Measurements from ENCODE around the gene DEGS2.

DEGS2 gene

GRCh38 chr14:100098171-100098570 lies 61.3 kb downstream of the DEGS2 start:
- TF ChIP-seq CTCF (IDR thresholded peaks at IDR 0.05; ENCODE audit: insufficient read depth, low read length, missing control alignments) = no peak
- no peak overlapping the region for H3K4me3 ChIP-seq (ENCODE audit: low read depth, low read length)
- CTCF ChIA-PET = interaction anchor here (4.8 kb wide), 1 partner anchor 11 kb away, joined by 54 read pairs; no protein-coding TSS in a partner anchor
- no peak for DNase-seq (ENCODE audit: low read depth, low spot score)
- POLR2A ChIA-PET = interaction anchor here (0.7 kb wide), 1 partner anchor 1518 kb away, joined by 3 read pairs; no protein-coding TSS in a partner anchor

GRCh38 chr14:100096656-100097055 lies 62.8 kb downstream of the DEGS2 start:
- POLR2A ChIA-PET = no interaction called here
- peak; percentile 45 for DNase-seq (ENCODE audit: low read depth, low spot score)
- no peak for TF ChIP-seq CTCF (IDR thresholded peaks at IDR 0.05; ENCODE audit: insufficient read depth, low read length, missing control alignments)
- CTCF ChIA-PET = interaction anchor here (0.9 to 4.8 kb wide), 4 partner anchors 10 to 114 kb away, joined by 3 to 54 read pairs (median 7); no protein-coding TSS in a partner anchor
- H3K4me3 ChIP-seq (ENCODE audit: low read depth, low read length) = no peak overlapping the region
